K562 (cell line): ENCODE results near the gene SMG9. TPM values are rescaled to one million over a fixed set of nuclear protein-coding genes. Genes with fewer than 3 reads are reported as not detected.

Source experiments
- CBX8 ChIP-seq: fragments of 200-600 bp; sonication (generic); IDR thresholded peaks from 2 replicates; pipeline ENCODE4 v1.6.1; 2012; ENCODE audit warnings: borderline replicate concordance, mixed run types, low read depth, mild to moderate bottlenecking, moderate library complexity, mixed read lengths, low read length, control low read depth, inconsistent platforms; ENCODE audit not compliant: poor library complexity, severe bottlenecking; ENCODE audit errors: extremely low read depth
- CREB3L1 ChIP-seq: fragments of 450-650 bp; IDR thresholded peaks from 2 replicates; pipeline ENCODE4 v1.6.1; 2014; ENCODE audit warnings: low read depth, mild to moderate bottlenecking, moderate library complexity, borderline replicate concordance
- ETV6 ChIP-seq, 3 experiments: fragments of 150-350 bp in 1 of 3; sonication (generic) in 1 of 3; formaldehyde crosslinking in 1 of 3; IDR thresholded peaks; 2 replicates each; pipeline versions ENCODE4 v1.6.1 to v1.8.0; 2014 to 2022; ENCODE audit warnings: borderline replicate concordance in 2 of 3, low read depth in 2 of 3, antibody characterized with exemption in 1 of 3, low read length in 1 of 3, mild to moderate bottlenecking in 1 of 3, missing genetic modification reagents in 1 of 3
- FOS ChIP-seq: IDR thresholded peaks from 3 replicates; pipeline ENCODE4 v1.6.1; 2011; ENCODE audit not compliant: insufficient read length; ENCODE audit errors: extremely low read depth
- HDAC8 ChIP-seq: fragments of 450-650 bp; IDR thresholded peaks from 2 replicates; pipeline ENCODE4 v1.6.1; 2016; ENCODE audit warnings: mild to moderate bottlenecking, missing genetic modification characterization, moderate library complexity, missing compliant biosample characterization
- HNRNPUL1 ChIP-seq: fragments of 200-400 bp; formaldehyde crosslinking; IDR thresholded peaks from 2 replicates; pipeline ENCODE4 v1.6.1; 2017; ENCODE audit warnings: low read length
- HSF4 ChIP-seq: fragments of 250-450 bp; sonication (Bioruptor Pico); IDR thresholded peaks from 2 replicates; pipeline ENCODE4 v2.1.2; 2022; ENCODE audit warnings: mild to moderate bottlenecking, moderate library complexity, borderline replicate concordance
- JUNB ChIP-seq: fragments of 450-650 bp; formaldehyde crosslinking; conservative IDR thresholded peaks from 2 replicates; pipeline ENCODE4 v1.4.0; 2020; ENCODE audit warnings: mild to moderate bottlenecking
- MCM2 ChIP-seq: fragments of 450-650 bp; IDR thresholded peaks from 2 replicates; pipeline ENCODE4 v1.6.1; 2017; ENCODE audit warnings: low read depth, mild to moderate bottlenecking
- NRF1 ChIP-seq, 2 experiments: fragments of 450-650 bp; IDR thresholded peaks in 1 of 2; conservative IDR thresholded peaks in 1 of 2; 2 replicates each; pipeline ENCODE4 v1.6.1; 2014; ENCODE audit warnings: mild to moderate bottlenecking in 2 of 2
- SAFB2 ChIP-seq: fragments of 200-400 bp; formaldehyde crosslinking; IDR thresholded peaks from 2 replicates; pipeline ENCODE4 v1.6.1; 2018; ENCODE audit warnings: borderline replicate concordance, low read length, low read depth, moderate library complexity; ENCODE audit not compliant: severe bottlenecking
- SMARCC2 ChIP-seq: fragments of 450-650 bp; IDR thresholded peaks from 2 replicates; pipeline ENCODE4 v1.6.1; 2017; ENCODE audit warnings: antibody characterized with exemption, moderate library complexity, mild to moderate bottlenecking, low read depth
- SNIP1 ChIP-seq: fragments of 450-650 bp; IDR thresholded peaks from 2 replicates; pipeline ENCODE4 v1.7.1; 2017; ENCODE audit warnings: low read depth, mild to moderate bottlenecking
- ZFPM2 ChIP-seq: fragments of 250-450 bp; sonication (Bioruptor Pico); IDR thresholded peaks from 2 replicates; pipeline ENCODE4 v1.5.1; 2022; ENCODE audit warnings: mild to moderate bottlenecking
- ZNF589 ChIP-seq: fragments of 200-800 bp; sonication (Bioruptor generic); IDR thresholded peaks from 2 replicates; pipeline ENCODE4 v1.6.1; 2016; ENCODE audit warnings: low read depth, missing genetic modification characterization, missing compliant biosample characterization
- polyA plus RNA-seq, 8 experiments: library from polyadenylated mRNA; depleted of rRNA in 4 of 8; stranded (reverse) in 5 of 8; unstranded in 3 of 8; fragments of >200 nt; fragmentation: Nextera tagmentation in 2 of 8; fragmentation: Illumina TruSeq in 1 of 8; extraction: Ambion mirVana in 2 of 8; extraction: Trizol in 1 of 8; gene quantifications; 2 replicates each; pipeline versions ENCODE4 v1.2.1 to v1.2.3, GENCODE V29; 2011 to 2014; ENCODE audit warnings: inconsistent platforms in 1 of 8, missing spikeins in 1 of 8
- total RNA-seq, 7 experiments: library from RNA; depleted of rRNA in 6 of 7; stranded (reverse); fragments of >200 nt in 6 of 7; fragmentation: Illumina TruSeq in 2 of 7; extraction: Trizol in 2 of 7; gene quantifications; 2 replicates each; pipeline versions ENCODE4 v1.2.1 to v1.2.3, GENCODE V29; 2011 to 2021; ENCODE audit warnings: low replicate concordance in 1 of 7
- TF ChIP-seq, protein P1 (sequence below): sonication (generic); formaldehyde crosslinking; IDR thresholded peaks from 2 replicates; pipeline ENCODE4 v1.8.0; 2022; ENCODE audit warnings: mild to moderate bottlenecking, missing genetic modification reagents, borderline replicate concordance
- TF ChIP-seq, protein P2 (sequence below): fragments of 450-650 bp; IDR thresholded peaks from 2 replicates; pipeline ENCODE4 v1.6.1; 2018; ENCODE audit not compliant: partially characterized antibody

SMG9 gene
- total and polyA plus RNA-seq, 9 of the 15 experiments (the other 6 are each of a cell fraction or from before 2014, with no cell fraction given), result 1.7 to 79.7 (median 40.2) TPM

- TF ChIP-seq HSF4 (CRISPR knock-in tag) (no peak), SAFB2 (no peak), FOS (no peak), ZFPM2 (CRISPR knock-in tag) (no peak), MCM2 (no peak), ETV6 (IDR thresholded peaks at IDR 0.05; ENCODE audit: borderline replicate concordance in 1 of 2, low read depth in 2 of 2, low read length in 1 of 2) (no peak), ETV6 (CRISPR knock-in tag; IDR thresholded peaks at IDR 0.05; ENCODE audit: borderline replicate concordance) (no peak), JUNB (CRISPR knock-in tag) (no peak), CREB3L1 (no peak), HDAC8 (tag) (no peak), ZNF589 (no peak), CBX8 (no peak), SMARCC2 (0 out of 2 replicates have a peak, but pooled peaks have one; percentile 45), NRF1 (conservative IDR thresholded peaks at IDR 0.05 in 1 of 2, IDR thresholded peaks at IDR 0.05 in 1 of 2) (no peak), HNRNPUL1 (no peak), SNIP1 (no peak)
- TF ChIP-seq, protein P1, sequence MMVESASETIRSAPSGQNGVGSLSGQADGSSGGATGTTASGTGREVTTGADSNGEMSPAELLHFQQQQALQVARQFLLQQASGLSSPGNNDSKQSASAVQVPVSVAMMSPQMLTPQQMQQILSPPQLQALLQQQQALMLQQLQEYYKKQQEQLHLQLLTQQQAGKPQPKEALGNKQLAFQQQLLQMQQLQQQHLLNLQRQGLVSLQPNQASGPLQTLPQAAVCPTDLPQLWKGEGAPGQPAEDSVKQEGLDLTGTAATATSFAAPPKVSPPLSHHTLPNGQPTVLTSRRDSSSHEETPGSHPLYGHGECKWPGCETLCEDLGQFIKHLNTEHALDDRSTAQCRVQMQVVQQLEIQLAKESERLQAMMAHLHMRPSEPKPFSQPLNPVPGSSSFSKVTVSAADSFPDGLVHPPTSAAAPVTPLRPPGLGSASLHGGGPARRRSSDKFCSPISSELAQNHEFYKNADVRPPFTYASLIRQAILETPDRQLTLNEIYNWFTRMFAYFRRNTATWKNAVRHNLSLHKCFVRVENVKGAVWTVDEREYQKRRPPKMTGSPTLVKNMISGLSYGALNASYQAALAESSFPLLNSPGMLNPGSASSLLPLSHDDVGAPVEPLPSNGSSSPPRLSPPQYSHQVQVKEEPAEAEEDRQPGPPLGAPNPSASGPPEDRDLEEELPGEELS (CRISPR knock-in tag), result no peak
- TF ChIP-seq, protein P2, sequence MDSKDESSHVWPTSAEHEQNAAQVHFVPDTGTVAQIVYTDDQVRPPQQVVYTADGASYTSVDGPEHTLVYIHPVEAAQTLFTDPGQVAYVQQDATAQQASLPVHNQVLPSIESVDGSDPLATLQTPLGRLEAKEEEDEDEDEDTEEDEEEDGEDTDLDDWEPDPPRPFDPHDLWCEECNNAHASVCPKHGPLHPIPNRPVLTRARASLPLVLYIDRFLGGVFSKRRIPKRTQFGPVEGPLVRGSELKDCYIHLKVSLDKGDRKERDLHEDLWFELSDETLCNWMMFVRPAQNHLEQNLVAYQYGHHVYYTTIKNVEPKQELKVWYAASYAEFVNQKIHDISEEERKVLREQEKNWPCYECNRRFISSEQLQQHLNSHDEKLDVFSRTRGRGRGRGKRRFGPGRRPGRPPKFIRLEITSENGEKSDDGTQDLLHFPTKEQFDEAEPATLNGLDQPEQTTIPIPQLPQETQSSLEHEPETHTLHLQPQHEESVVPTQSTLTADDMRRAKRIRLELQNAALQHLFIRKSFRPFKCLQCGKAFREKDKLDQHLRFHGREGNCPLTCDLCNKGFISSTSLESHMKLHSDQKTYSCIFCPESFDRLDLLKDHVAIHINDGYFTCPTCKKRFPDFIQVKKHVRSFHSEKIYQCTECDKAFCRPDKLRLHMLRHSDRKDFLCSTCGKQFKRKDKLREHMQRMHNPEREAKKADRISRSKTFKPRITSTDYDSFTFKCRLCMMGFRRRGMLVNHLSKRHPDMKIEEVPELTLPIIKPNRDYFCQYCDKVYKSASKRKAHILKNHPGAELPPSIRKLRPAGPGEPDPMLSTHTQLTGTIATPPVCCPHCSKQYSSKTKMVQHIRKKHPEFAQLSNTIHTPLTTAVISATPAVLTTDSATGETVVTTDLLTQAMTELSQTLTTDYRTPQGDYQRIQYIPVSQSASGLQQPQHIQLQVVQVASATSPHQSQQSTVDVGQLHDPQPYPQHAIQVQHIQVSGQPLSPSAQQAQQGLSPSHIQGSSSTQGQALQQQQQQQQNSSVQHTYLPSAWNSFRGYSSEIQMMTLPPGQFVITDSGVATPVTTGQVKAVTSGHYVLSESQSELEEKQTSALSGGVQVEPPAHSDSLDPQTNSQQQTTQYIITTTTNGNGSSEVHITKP, result peak; percentile 25
Measured at GRCh38 chr19:43765109-43765876, 10.5 kb upstream of the SMG9 start (continued).
